Fibroblast of peridontal ligament (primary cell): Measurements from ENCODE around the gene MNS1.
"Not testable (repeated sequence)": the region's sequence is repeated elsewhere in the genome, so short reads cannot be mapped to it uniquely, and the experiment has no call there.

Experiments
- DNase-seq: peaks from one replicate; pipeline ENCODE4 v3.0.0-alpha.2; 2010; ENCODE audit errors: extremely low read depth

Gene MNS1

GRCh38 chr15:56464893-56465520 is at the start of gene MNS1:
TSS of gene MNS1 (minus strand) at chr15:56465137. CDS start at chr15:56464972, 165 bp downstream.
- peak; percentile 96 for DNase-seq

GRCh38 chr15:56496635-56497034 is 31.7 kb upstream of the MNS1 start:
- peak; percentile 90 for DNase-seq

- no peak for DNase-seq
These were observed 30.6 kb upstream of the MNS1 start for GRCh38 chr15:56495533-56495932.

- DNase-seq, result no peak
These were observed 30.1 kb upstream of the MNS1 start for GRCh38 chr15:56495053-56495452.

- DNase-seq, result no peak
These were observed 28.0 kb upstream of the MNS1 start for GRCh38 chr15:56492791-56493555.

GRCh38 chr15:56492236-56492635 is 27.3 kb upstream of the MNS1 start:
- DNase-seq, result no peak

GRCh38 chr15:56491110-56491722 is 26.3 kb upstream of the MNS1 start:
- DNase-seq, result peak; percentile 85

GRCh38 chr15:56490461-56490860 is 25.5 kb upstream of the MNS1 start:
- no peak for DNase-seq

GRCh38 chr15:56486206-56486605 is 21.3 kb upstream of the MNS1 start:
- not testable (repeated sequence) for DNase-seq

- DNase-seq, result not testable (repeated sequence)
These were observed 20.5 kb upstream of the MNS1 start for GRCh38 chr15:56485426-56485825.

GRCh38 chr15:56484287-56484686 is 19.4 kb upstream of the MNS1 start:
- DNase-seq, result no peak

- DNase-seq, result no peak
These were observed 10.4 kb upstream of the MNS1 start for GRCh38 chr15:56475351-56475750.

GRCh38 chr15:56473017-56473416 is 8.1 kb upstream of the MNS1 start:
- DNase-seq, result no peak

- no peak for DNase-seq
These were observed 7.3 kb upstream of the MNS1 start for GRCh38 chr15:56472278-56472677.

- no peak for DNase-seq
These were observed 6.6 kb upstream of the MNS1 start for GRCh38 chr15:56471440-56472069.

GRCh38 chr15:56469483-56469882 is 4.5 kb upstream of the MNS1 start:
- DNase-seq, result no peak

- DNase-seq, result peak; percentile 62
These were observed 3.5 kb upstream of the MNS1 start for GRCh38 chr15:56468401-56468800.

- DNase-seq, result no peak
These were observed 2.7 kb upstream of the MNS1 start for GRCh38 chr15:56467616-56468015.

- DNase-seq, result no peak
These were observed 4.0 kb downstream of the MNS1 start for GRCh38 chr15:56460947-56461346.

- no peak for DNase-seq
These were observed 4.9 kb downstream of the MNS1 start for GRCh38 chr15:56460071-56460470.

- no peak for DNase-seq
These were observed 5.8 kb downstream of the MNS1 start for GRCh38 chr15:56459096-56459495.

- no peak for DNase-seq
These were observed 8.7 kb downstream of the MNS1 start for GRCh38 chr15:56456229-56456628.

- no peak for DNase-seq
These were observed 10.1 kb downstream of the MNS1 start for GRCh38 chr15:56454836-56455235.
